IMR-90 (cell line): ENCODE data around the gene STARD6. TPM values are rescaled to one million over a fixed set of nuclear protein-coding genes. Genes with fewer than 3 reads are reported as not detected.

ENCODE experiments used
- ATAC-seq: fragments of 200-7000 bp; cut with Tn5 transposase; 2 replicates; pipeline ENCODE4 v1.9.1; 2020; ENCODE audit warnings: low read depth, mild to moderate bottlenecking, moderate library complexity
- Bru-seq: library from RNA; stranded (reverse); fragments of 400-500 nt; gene quantifications from one replicate; lab custom pipeline; 2021; lab: Mats Ljungman, UMichigan
- BruChase-seq, 2 experiments: library from RNA; stranded (reverse); fragments of 400-500 nt; gene quantifications; one replicate each; lab custom pipeline; 2021; lab: Mats Ljungman, UMichigan
- BruUV-seq: library from RNA; stranded (reverse); fragments of 400-500 nt; replicated peaks from 2 replicates; lab custom pipeline; 2021; lab: Mats Ljungman, UMichigan
- CTCF ChIA-PET: fragments of 300-600 bp; formaldehyde crosslinking; extraction: SDS; loops from one replicate; lab custom pipeline; 2021; ENCODE audit warnings: antibody characterized with exemption; lab: Yijun Ruan, JAX
- POLR2A ChIA-PET: fragments of 300-600 bp; sonication (Branson Sonifier 250); formaldehyde crosslinking; loops from one replicate; lab custom pipeline; 2022; ENCODE audit warnings: antibody characterized with exemption; ENCODE audit not compliant: unreplicated experiment; lab: Charles Lee
- DNase-seq: peaks from one replicate; pipeline ENCODE4 v3.0.0; 2013
- H2AFZ ChIP-seq: replicated peaks from 2 replicates; pipeline ENCODE3; 2013; ENCODE audit warnings: low read length, mild to moderate bottlenecking; ENCODE audit not compliant: poor library complexity
- H2AK5ac ChIP-seq: 2 replicates; pipeline ENCODE4 v1.6.1; 2013; ENCODE audit warnings: low read depth, low read length, inconsistent platforms
- H2AK9ac ChIP-seq: replicated peaks from 2 replicates; pipeline ENCODE3; 2013; ENCODE audit warnings: mild to moderate bottlenecking, low read depth, low read length, moderate library complexity; ENCODE audit not compliant: poor library complexity
- H2BK120ac ChIP-seq: 2 replicates; pipeline ENCODE4 v1.6.1; 2013; ENCODE audit warnings: low read depth, low read length, inconsistent platforms
- H2BK15ac ChIP-seq: 3 replicates; pipeline ENCODE4 v1.6.1; 2013; ENCODE audit warnings: low read depth, low read length, inconsistent platforms
- H2BK20ac ChIP-seq: 2 replicates; pipeline ENCODE4 v1.6.1; 2013; ENCODE audit warnings: low read depth, mild to moderate bottlenecking, inconsistent platforms, low read length, moderate library complexity
- H2BK5ac ChIP-seq: 2 replicates; pipeline ENCODE4 v1.6.1; 2013; ENCODE audit warnings: mild to moderate bottlenecking, low read depth, low read length, inconsistent platforms; ENCODE audit not compliant: poor library complexity, severe bottlenecking
- H3K14ac ChIP-seq: replicated peaks from 2 replicates; pipeline ENCODE4 v1.6.1; 2013; ENCODE audit warnings: low read depth, low read length, inconsistent platforms
- H3K18ac ChIP-seq: 2 replicates; pipeline ENCODE4 v1.6.1; 2013; ENCODE audit warnings: low read depth, low read length, control low read depth
- H3K23ac ChIP-seq: 2 replicates; pipeline ENCODE4 v1.6.1; 2013; ENCODE audit warnings: low read depth, low read length, inconsistent platforms
- H3K27ac ChIP-seq: 2 replicates; pipeline ENCODE4 v1.5.1; 2013; ENCODE audit warnings: mild to moderate bottlenecking, control low read depth, low read length; ENCODE audit not compliant: insufficient read depth
- H3K27me3 ChIP-seq: 2 replicates; pipeline ENCODE4 v1.6.1; 2013; ENCODE audit warnings: low read length; ENCODE audit not compliant: control insufficient read depth, insufficient read depth
- H3K36me3 ChIP-seq: 2 replicates; pipeline ENCODE4 v1.6.1; 2013; ENCODE audit warnings: low read length, mixed read lengths; ENCODE audit not compliant: control insufficient read depth, insufficient read depth
- H3K4ac ChIP-seq: 2 replicates; pipeline ENCODE4 v1.6.1; 2013; ENCODE audit warnings: low read depth, low read length, inconsistent platforms
- H3K4me1 ChIP-seq: 2 replicates; pipeline ENCODE4 v1.6.1; 2013; ENCODE audit warnings: low read length, mixed read lengths; ENCODE audit not compliant: control insufficient read depth, insufficient read depth
- H3K4me2 ChIP-seq: 2 replicates; pipeline ENCODE4 v1.6.1; 2013; ENCODE audit warnings: low read depth, mild to moderate bottlenecking, control low read depth, low read length, moderate library complexity
- H3K4me3 ChIP-seq: 2 replicates; pipeline ENCODE4 v1.5.1; 2013; ENCODE audit warnings: low read depth, mild to moderate bottlenecking, control low read depth, low read length, moderate library complexity; ENCODE audit not compliant: insufficient read depth
- H3K56ac ChIP-seq: 2 replicates; pipeline ENCODE4 v1.6.1; 2013; ENCODE audit warnings: low read length, inconsistent platforms; ENCODE audit not compliant: insufficient read depth; ENCODE audit errors: extremely low read depth
- H3K79me1 ChIP-seq, 2 experiments: 2 replicates each; pipeline ENCODE4 v1.6.1; 2013; ENCODE audit warnings: low read length in 2 of 2, inconsistent platforms in 1 of 2, low read depth in 1 of 2
- H3K9ac ChIP-seq: 2 replicates; pipeline ENCODE4 v1.6.1; 2013; ENCODE audit warnings: low read depth, low read length, control low read depth
- H3K9me1 ChIP-seq: 2 replicates; pipeline ENCODE4 v1.6.1; 2013; ENCODE audit warnings: low read length, inconsistent platforms; ENCODE audit not compliant: insufficient read depth
- H3K9me3 ChIP-seq: 2 replicates; pipeline ENCODE4 v1.6.1; 2013; ENCODE audit warnings: low read length; ENCODE audit not compliant: control insufficient read depth, insufficient read depth
- H4K20me1 ChIP-seq: 2 replicates; pipeline ENCODE4 v1.6.1; 2013; ENCODE audit warnings: low read length, inconsistent platforms; ENCODE audit not compliant: insufficient read depth
- H4K5ac ChIP-seq: 2 replicates; pipeline ENCODE4 v1.6.1; 2013; ENCODE audit warnings: mild to moderate bottlenecking, low read depth, low read length, control low read depth
- H4K8ac ChIP-seq, 2 experiments: 2 replicates each; pipeline ENCODE4 v1.6.1; 2013; ENCODE audit warnings: low read depth in 2 of 2, low read length in 2 of 2, control low read depth in 1 of 2, inconsistent platforms in 1 of 2
- H4K91ac ChIP-seq: 2 replicates; pipeline ENCODE4 v1.6.1; 2013; ENCODE audit warnings: low read depth, low read length, inconsistent platforms; ENCODE audit not compliant: insufficient read depth
- BHLHE40 ChIP-seq: fragments of 150-350 bp; IDR thresholded peaks from 2 replicates; pipeline ENCODE4 v1.6.1; 2016; ENCODE audit warnings: mild to moderate bottlenecking, low read depth, low read length
- CEBPB ChIP-seq: IDR thresholded peaks from 2 replicates; pipeline ENCODE4 v1.6.1; 2012; ENCODE audit warnings: low read depth, low read length, improper control_type of control experiment
- FOS ChIP-seq: fragments of 150-350 bp; IDR thresholded peaks from 2 replicates; pipeline ENCODE4 v1.6.1; 2016; ENCODE audit warnings: low read depth, low read length
- MAFK ChIP-seq: IDR thresholded peaks from 2 replicates; pipeline ENCODE4 v1.6.1; 2012; ENCODE audit warnings: low read depth, low read length, improper control_type of control experiment
- MAZ ChIP-seq: IDR thresholded peaks from 2 replicates; pipeline ENCODE4 v1.6.1; 2012; ENCODE audit warnings: low read depth, mild to moderate bottlenecking, low read length, improper control_type of control experiment, moderate library complexity, borderline replicate concordance
- MXI1 ChIP-seq: IDR thresholded peaks from 2 replicates; pipeline ENCODE4 v1.6.1; 2012; ENCODE audit warnings: low read depth, mild to moderate bottlenecking, low read length, moderate library complexity, borderline replicate concordance
- RAD21 ChIP-seq: IDR thresholded peaks from 2 replicates; pipeline ENCODE4 v1.6.1; 2012; ENCODE audit warnings: low read length, improper control_type of control experiment
- RCOR1 ChIP-seq: IDR thresholded peaks from 2 replicates; pipeline ENCODE4 v1.6.1; 2012; ENCODE audit warnings: mild to moderate bottlenecking, low read length, improper control_type of control experiment; ENCODE audit not compliant: insufficient replicate concordance
- RFX5 ChIP-seq: IDR thresholded peaks from 2 replicates; pipeline ENCODE4 v1.8.0; 2012; ENCODE audit warnings: low read depth, mild to moderate bottlenecking, low read length, moderate library complexity
- USF2 ChIP-seq: fragments of 150-350 bp; IDR thresholded peaks from 2 replicates; pipeline ENCODE4 v1.6.1; 2017; ENCODE audit warnings: mild to moderate bottlenecking, antibody characterized with exemption, low read length, low read depth
- WGBS, 2 experiments: methylation state at CpG; one replicate each; pipeline versions ENCODE4 v1.1.5 to v1.1.7; 2013; ENCODE audit warnings: missing lambda C conversion rate in 2 of 2; ENCODE audit not compliant: insufficient read length in 1 of 2; ENCODE audit errors: extremely low coverage in 2 of 2; 5-methylcytosine and 5-hydroxymethylcytosine counted together
- dilution Hi-C: fragments of 300-500 bp; cut with HindIII; formaldehyde crosslinking; loops from one replicate; pipeline ENCODE4 v1.14.3; 2018; ENCODE audit warnings: low sequenced_read_pairs; ENCODE audit not compliant: unreplicated experiment
- in situ Hi-C: fragments of 300-500 bp; cut with MboI; formaldehyde crosslinking; loops from 3 replicates; pipeline ENCODE4 v1.14.3; 2019; ENCODE audit warnings: low sequenced_read_pairs, inconsistent platforms, mixed read lengths
- intact Hi-C: fragments of 100-400 bp; cut with micrococcal nuclease; formaldehyde crosslinking; loops from 2 replicates; pipeline ENCODE4 v1.10.0; 2022
- long read RNA-seq: library from polyadenylated mRNA; unstranded; transcript quantifications from one replicate; pipeline ENCODE4 v2.0.0, GENCODE V29; 2021; ENCODE audit not compliant: unreplicated experiment
- polyA plus RNA-seq, 3 experiments: library from polyadenylated mRNA; depleted of rRNA; stranded (reverse); fragments of >200 nt; gene quantifications; 2 replicates each; pipeline ENCODE4 v1.2.3, GENCODE V29; 2012; ENCODE audit warnings: low replicate concordance in 1 of 3
- total RNA-seq: library from RNA; depleted of rRNA; stranded (reverse); fragments of >200 nt; gene quantifications from 2 replicates; pipeline ENCODE4 v1.2.3, GENCODE V29; 2012; rRNA removed
- TF ChIP-seq, protein P1 (sequence below): conservative IDR thresholded peaks from 2 replicates; pipeline ENCODE4 v1.5.1; 2012; ENCODE audit warnings: mild to moderate bottlenecking, low read depth, low read length, improper control_type of control experiment

Gene STARD6, protein sequence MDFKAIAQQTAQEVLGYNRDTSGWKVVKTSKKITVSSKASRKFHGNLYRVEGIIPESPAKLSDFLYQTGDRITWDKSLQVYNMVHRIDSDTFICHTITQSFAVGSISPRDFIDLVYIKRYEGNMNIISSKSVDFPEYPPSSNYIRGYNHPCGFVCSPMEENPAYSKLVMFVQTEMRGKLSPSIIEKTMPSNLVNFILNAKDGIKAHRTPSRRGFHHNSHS
- total RNA-seq (0.28 TPM in 1 of 2 replicates, not detected in the other), polyA plus RNA-seq (2012; rRNA removed) (not detected in 2 replicates), Bru-seq, nascent RNA (percentile 21 among the genes with signal in this experiment), BruChase-seq, experiment 1, labeled RNA remaining after a 6-hour chase (percentile 16 among the genes with signal in this experiment), BruChase-seq, experiment 2, labeled RNA remaining after a 2-hour chase (percentile 19 among the genes with signal in this experiment)
- polyA plus RNA-seq (2012; cell fraction: cytosol; rRNA removed) = not detected in 2 replicates
- not detected in 2 replicates for polyA plus RNA-seq (2012; cell fraction: nucleus; rRNA removed; ENCODE audit: low replicate concordance)
- long read RNA-seq = 0 reads

GRCh38 chr18:54357660-54358494 lies at the start of gene STARD6, which contains the start of gene C18orf54:
TSS of gene STARD6 (minus strand) at chr18:54357858. CDS start at chr18:54354573, 3,285 bp downstream.
TSS of gene C18orf54 (plus strand) at chr18:54357906. CDS start at chr18:54360573, 2,667 bp downstream.
- dilution Hi-C loops (no loop called here), intact Hi-C loops (loop anchor here (5.0 to 10.0 kb wide), 2 partner anchors 136 to 487 kb away; partner anchors contain the start of gene MBD2), in situ Hi-C loops (no loop called here)
- 0% methylated on average over 8 of the region's 62 CpGs; no CpG with 5 or more reads in 1 of the 2 experiments for WGBS, 2 experiments
- Histone ChIP-seq H3K79me1 (peaks cover 3 to 6% of the 10 kb centered on the region in 2 experiments; a peak in 1 of 4 replicates), H4K5ac (peak within 1 kb of the TSS; percentile 47), H3K14ac (peak within 1 kb of the TSS; percentile 87), H3K4me2 (peak within 1 kb of the TSS; percentile 97), H4K8ac (peak within 1 kb of the TSS; percentile 90 to 91), H2BK15ac (peak within 1 kb of the TSS; percentile 62), H3K4me3 (peak within 1 kb of the TSS; percentile 68), H3K4me1 (no peaks in the 10 kb centered on the region), H3K27me3 (no peaks in the 10 kb centered on the region), H3K56ac (peak within 1 kb of the TSS; percentile 61), H2AK5ac (no peak within 1 kb of the TSS; the same call in 1 of the 2 replicates), H3K36me3 (no peaks in the 10 kb centered on the region), H4K20me1 (no peaks in the 10 kb centered on the region), H2BK20ac (peak within 1 kb of the TSS; percentile 62; the same call in 1 of the 2 replicates), H3K9me3 (no peaks in the 10 kb centered on the region), H2BK5ac (peak within 1 kb of the TSS; percentile 60), H3K4ac (peak within 1 kb of the TSS; percentile 88), H3K23ac (peak within 1 kb of the TSS; percentile 84), H3K27ac (peak within 1 kb of the TSS; percentile 79), H2BK120ac (peak within 1 kb of the TSS; percentile 94), H3K18ac (peak within 1 kb of the TSS; percentile 28; the same call in 1 of the 2 replicates), H4K91ac (peak within 1 kb of the TSS; percentile 78), H2AK9ac (peak within 1 kb of the TSS; percentile 86), H3K9me1 (no peaks in the 10 kb centered on the region), H2AFZ (peak within 1 kb of the TSS; percentile 100), H3K9ac (peak within 1 kb of the TSS; percentile 81)
- ChIA-PET POLR2A (interaction anchor here (0.8 kb wide), 1 partner anchor 560 kb away, joined by 4 read pairs; no protein-coding TSS in a partner anchor), CTCF (interaction anchor here (1.0 to 1.2 kb wide), 2 partner anchors 30 to 35 kb away, joined by 3 to 4 read pairs; no protein-coding TSS in a partner anchor)
- BruUV-seq = no TSS peak
- ATAC-seq (peak; percentile 94), DNase-seq (peak; percentile 85)
- TF ChIP-seq MAZ = peak; percentile 71; the same call in 1 of the 2 replicates
- TF ChIP-seq MXI1 = peak; percentile 67; the same call in 1 of the 2 replicates
- peak; percentile 10; the same call in 1 of the 2 replicates for TF ChIP-seq RAD21
- TF ChIP-seq USF2 = no peak
- TF ChIP-seq MAFK = no peak
- TF ChIP-seq, protein P1, sequence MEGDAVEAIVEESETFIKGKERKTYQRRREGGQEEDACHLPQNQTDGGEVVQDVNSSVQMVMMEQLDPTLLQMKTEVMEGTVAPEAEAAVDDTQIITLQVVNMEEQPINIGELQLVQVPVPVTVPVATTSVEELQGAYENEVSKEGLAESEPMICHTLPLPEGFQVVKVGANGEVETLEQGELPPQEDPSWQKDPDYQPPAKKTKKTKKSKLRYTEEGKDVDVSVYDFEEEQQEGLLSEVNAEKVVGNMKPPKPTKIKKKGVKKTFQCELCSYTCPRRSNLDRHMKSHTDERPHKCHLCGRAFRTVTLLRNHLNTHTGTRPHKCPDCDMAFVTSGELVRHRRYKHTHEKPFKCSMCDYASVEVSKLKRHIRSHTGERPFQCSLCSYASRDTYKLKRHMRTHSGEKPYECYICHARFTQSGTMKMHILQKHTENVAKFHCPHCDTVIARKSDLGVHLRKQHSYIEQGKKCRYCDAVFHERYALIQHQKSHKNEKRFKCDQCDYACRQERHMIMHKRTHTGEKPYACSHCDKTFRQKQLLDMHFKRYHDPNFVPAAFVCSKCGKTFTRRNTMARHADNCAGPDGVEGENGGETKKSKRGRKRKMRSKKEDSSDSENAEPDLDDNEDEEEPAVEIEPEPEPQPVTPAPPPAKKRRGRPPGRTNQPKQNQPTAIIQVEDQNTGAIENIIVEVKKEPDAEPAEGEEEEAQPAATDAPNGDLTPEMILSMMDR = 0 out of 2 replicates have a peak, but pooled peaks have one; percentile 16
- TF ChIP-seq RFX5 = no peak
- no peak for TF ChIP-seq CEBPB
- no peak for TF ChIP-seq FOS
- no peak for TF ChIP-seq RCOR1
- no peak for TF ChIP-seq BHLHE40
